ENCODE results near the gene PRKCZ. TPM values are rescaled to one million over a fixed set of nuclear protein-coding genes. Genes with fewer than 3 reads are reported as not detected.

The PRKCZ gene
- total and polyA plus RNA-seq, 11 donors, result 12.5 to 20.7 (median 16.5) TPM

DNA sequence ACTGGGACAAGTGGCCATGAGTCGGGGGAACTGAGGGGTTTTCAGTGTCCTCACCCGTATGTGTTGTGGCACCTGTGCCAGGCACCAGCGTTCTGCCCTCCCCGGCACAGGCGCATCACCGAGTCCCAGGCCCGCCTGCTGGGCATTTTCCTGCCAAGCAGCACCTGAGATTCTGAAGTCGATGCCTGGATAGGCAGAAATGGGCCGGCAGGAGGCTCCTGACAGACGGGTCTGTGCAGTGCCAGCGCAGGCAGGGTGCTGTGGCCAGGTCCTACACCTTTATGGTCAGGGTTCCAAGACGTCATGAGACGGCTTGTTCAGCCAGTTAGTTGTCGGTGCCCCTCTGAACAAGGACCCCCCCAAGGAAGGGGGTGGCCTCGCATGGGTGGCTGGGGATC lies 133.7 kb downstream of the PRKCZ start:
- DNase-seq, result no peak
- peaks cover 0 to 1% (median 0%) of the 10 kb centered on the region in 12 donors for H3K4me1 ChIP-seq
- no peaks in the 10 kb centered on the region for H3K9me3 ChIP-seq
- intact Hi-C loops (cut with DNase I), result loop anchor here in 1 of 10 donors (10.0 kb wide), 1 partner anchor 361 kb away; no protein-coding TSS in a partner anchor
- no peak overlapping the region for H3K27ac ChIP-seq
- no peak overlapping the region for H3K4me3 ChIP-seq
- H3K36me3 ChIP-seq, result peaks cover 0 to 19% (median 0%) of the 10 kb centered on the region in 9 donors
- H3K27me3 ChIP-seq, result no peaks in the 10 kb centered on the region
- ATAC-seq, result no peak
- TF ChIP-seq POLR2A (IDR thresholded peaks at IDR 0.05), result no peak
- TF ChIP-seq, protein P1, sequence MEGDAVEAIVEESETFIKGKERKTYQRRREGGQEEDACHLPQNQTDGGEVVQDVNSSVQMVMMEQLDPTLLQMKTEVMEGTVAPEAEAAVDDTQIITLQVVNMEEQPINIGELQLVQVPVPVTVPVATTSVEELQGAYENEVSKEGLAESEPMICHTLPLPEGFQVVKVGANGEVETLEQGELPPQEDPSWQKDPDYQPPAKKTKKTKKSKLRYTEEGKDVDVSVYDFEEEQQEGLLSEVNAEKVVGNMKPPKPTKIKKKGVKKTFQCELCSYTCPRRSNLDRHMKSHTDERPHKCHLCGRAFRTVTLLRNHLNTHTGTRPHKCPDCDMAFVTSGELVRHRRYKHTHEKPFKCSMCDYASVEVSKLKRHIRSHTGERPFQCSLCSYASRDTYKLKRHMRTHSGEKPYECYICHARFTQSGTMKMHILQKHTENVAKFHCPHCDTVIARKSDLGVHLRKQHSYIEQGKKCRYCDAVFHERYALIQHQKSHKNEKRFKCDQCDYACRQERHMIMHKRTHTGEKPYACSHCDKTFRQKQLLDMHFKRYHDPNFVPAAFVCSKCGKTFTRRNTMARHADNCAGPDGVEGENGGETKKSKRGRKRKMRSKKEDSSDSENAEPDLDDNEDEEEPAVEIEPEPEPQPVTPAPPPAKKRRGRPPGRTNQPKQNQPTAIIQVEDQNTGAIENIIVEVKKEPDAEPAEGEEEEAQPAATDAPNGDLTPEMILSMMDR (IDR thresholded peaks at IDR 0.05), result no peak
- 88 to 95% (median 94%) methylated on average over 13 to 15 of the region's 15 CpGs for WGBS, 4 donors

DNA sequence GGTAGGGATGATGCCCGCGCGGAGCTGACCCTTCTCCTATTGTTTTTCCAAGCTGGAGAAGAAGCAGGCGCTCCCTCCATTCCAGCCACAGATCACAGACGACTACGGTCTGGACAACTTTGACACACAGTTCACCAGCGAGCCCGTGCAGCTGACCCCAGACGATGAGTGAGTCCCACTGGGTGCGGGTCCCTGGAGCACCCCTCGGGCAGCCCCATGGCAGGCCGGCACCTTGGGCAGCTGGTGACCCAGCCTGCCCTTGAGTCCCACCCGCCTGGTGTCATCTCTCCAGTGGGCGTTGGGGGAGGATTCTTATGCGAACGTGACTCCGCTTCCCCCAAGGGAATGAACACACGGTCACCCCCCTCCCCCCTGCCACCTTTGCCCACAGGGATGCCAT lies 134.3 kb downstream of the PRKCZ start:
- H3K4me3 ChIP-seq, result no peak overlapping the region
- intact Hi-C loops (cut with DNase I), result loop anchor here in 1 of 10 donors (10.0 kb wide), 1 partner anchor 360 kb away; no protein-coding TSS in a partner anchor
- H3K36me3 ChIP-seq, result peaks cover 0 to 19% (median 0%) of the 10 kb centered on the region in 9 donors
- no peak for DNase-seq
- ATAC-seq, result no peak
- no peaks in the 10 kb centered on the region for H3K27me3 ChIP-seq
- H3K4me1 ChIP-seq, result peaks cover 0 to 5% (median 0%) of the 10 kb centered on the region in 12 donors
- WGBS, 4 donors, result 89 to 95% (median 91%) methylated on average over 18 of the region's 18 CpGs
- H3K9me3 ChIP-seq, result no peaks in the 10 kb centered on the region
- TF ChIP-seq POLR2A (IDR thresholded peaks at IDR 0.05), result no peak
- TF ChIP-seq, protein P1 (IDR thresholded peaks at IDR 0.05), result no peak
- H3K27ac ChIP-seq, result no peak overlapping the region

GRCh38 chr1:2184934-2185333 lies 134.7 kb downstream of the PRKCZ start:
- no peaks in the 10 kb centered on the region for H3K27me3 ChIP-seq
- peaks cover 0 to 19% (median 0%) of the 10 kb centered on the region in 9 donors for H3K36me3 ChIP-seq
- no peak overlapping the region for H3K27ac ChIP-seq
- no peaks in the 10 kb centered on the region for H3K9me3 ChIP-seq
- H3K4me1 ChIP-seq, result peaks cover 0 to 8% (median 3%) of the 10 kb centered on the region in 12 donors
- ATAC-seq (no peak), DNase-seq (no peak)
- no peak for TF ChIP-seq POLR2A (IDR thresholded peaks at IDR 0.05)
- TF ChIP-seq, protein P1 (IDR thresholded peaks at IDR 0.05), result no peak
- intact Hi-C loops (cut with DNase I), result loop anchor here in 1 of 10 donors (10.0 kb wide), 1 partner anchor 360 kb away; no protein-coding TSS in a partner anchor
- WGBS, 4 donors, result 90 to 95% (median 94%) methylated on average over 31 to 33 of the region's 33 CpGs
- no peak overlapping the region for H3K4me3 ChIP-seq

DNA sequence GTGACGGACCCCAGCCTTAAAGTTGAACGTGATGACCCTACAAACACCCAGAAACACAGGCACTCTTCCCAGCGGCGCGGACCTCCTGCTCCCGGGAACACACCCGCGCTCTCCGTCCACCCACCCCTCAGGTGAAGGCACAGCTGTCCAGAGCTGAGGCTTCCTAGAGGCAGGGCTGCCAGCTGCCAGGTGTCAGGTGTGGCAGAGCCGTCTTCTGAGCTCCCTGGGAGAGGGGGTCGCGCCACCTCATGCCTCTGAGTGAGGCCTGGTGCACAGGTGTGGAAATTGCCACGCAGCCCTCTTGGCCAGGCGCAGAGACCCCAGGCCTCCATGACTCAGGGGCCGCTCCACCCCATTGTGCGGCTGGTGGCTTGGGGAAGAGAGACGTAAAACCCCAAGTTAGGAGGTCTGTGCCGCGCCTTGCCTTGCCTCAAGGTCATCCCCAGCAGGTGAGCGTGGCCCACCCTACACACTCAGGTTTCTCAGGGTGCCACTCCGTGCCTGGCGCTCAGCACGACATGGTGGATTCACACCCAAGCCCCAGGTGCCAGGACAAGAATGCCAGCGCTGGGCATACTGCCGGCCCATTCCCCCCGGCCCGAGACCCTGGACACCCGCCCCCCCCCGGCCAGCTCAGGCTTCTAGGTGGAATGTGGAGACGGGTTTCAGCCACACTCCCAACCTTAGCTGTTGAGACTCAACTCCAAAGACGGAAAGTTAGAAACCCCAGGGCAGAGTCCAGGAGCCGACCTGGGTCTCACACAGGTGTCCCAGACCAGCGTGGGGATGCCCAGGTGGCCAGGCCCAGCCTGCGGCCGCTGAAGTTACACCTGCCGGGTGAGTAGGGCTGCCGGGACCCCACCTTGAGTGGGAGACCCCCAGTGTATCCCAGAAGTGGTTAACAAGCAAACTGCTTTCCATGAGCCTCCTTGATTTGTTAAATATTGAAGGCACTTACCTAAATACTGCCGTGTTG lies 136.0 kb downstream of the PRKCZ start:
- no peaks in the 10 kb centered on the region for H3K27me3 ChIP-seq
- H3K27ac ChIP-seq, result no peak overlapping the region
- no peak overlapping the region for H3K4me3 ChIP-seq
- no peak for DNase-seq
- H3K36me3 ChIP-seq, result peaks cover 0 to 19% (median 0%) of the 10 kb centered on the region in 9 donors
- H3K9me3 ChIP-seq, result no peaks in the 10 kb centered on the region
- 92 to 96% (median 94%) methylated on average over 31 to 38 of the region's 38 CpGs for WGBS, 4 donors
- H3K4me1 ChIP-seq, result peaks cover 4 to 20% (median 16%) of the 10 kb centered on the region in 12 donors
- TF ChIP-seq, protein P1 (IDR thresholded peaks at IDR 0.05), result no peak
- no peak for TF ChIP-seq POLR2A (IDR thresholded peaks at IDR 0.05)
- intact Hi-C loops (cut with DNase I), result loop anchor here in 1 of 10 donors (10.0 kb wide), 1 partner anchor 359 kb away; no protein-coding TSS in a partner anchor
- ATAC-seq, result no peak

All from heart left ventricle (tissue), 16 donors.